B cell (primary cell): ENCODE measurements around the gene IPCEF1. TPM values are rescaled to one million over a fixed set of nuclear protein-coding genes. Genes with fewer than 3 reads are reported as not detected.

Source experiments
- ATAC-seq: fragments of 200-7000 bp; cut with Tn5 transposase; one replicate; pipeline ENCODE4 v1.10.0; 2021; ENCODE audit warnings: low read depth, mild to moderate bottlenecking, moderate number of reproducible peaks, moderate library complexity
- CTCF ChIA-PET: fragments of 350-600 bp; sonication (Branson Sonifier 250); formaldehyde crosslinking; loops from one replicate; lab custom pipeline; 2021; ENCODE audit warnings: antibody characterized with exemption, inconsistent platforms; lab: Charles Lee
- POLR2A ChIA-PET: fragments of 350-600 bp; sonication (Branson Sonifier 250); formaldehyde crosslinking; loops from one replicate; lab custom pipeline; 2021; ENCODE audit warnings: antibody characterized with exemption; lab: Charles Lee
- DNase-seq: peaks from one replicate; pipeline ENCODE4 v3.0.0; 2013
- H2AFZ ChIP-seq: 2 replicates; pipeline ENCODE4 v1.6.1; 2012; ENCODE audit warnings: mild to moderate bottlenecking, low read depth, low read length; ENCODE audit not compliant: insufficient read depth, poor library complexity, severe bottlenecking
- H3K27ac ChIP-seq, 2 donors: 1 replicate in 1 of 2; 2 replicates in 1 of 2; pipeline ENCODE4 v1.5.1; 2012 to 2013; ENCODE audit warnings: low read length in 2 of 2, mild to moderate bottlenecking in 2 of 2, moderate library complexity in 1 of 2
- H3K27me3 ChIP-seq, 4 experiments: fragments of 200-600 bp in 1 of 4; sonication (generic) in 1 of 4; replicated peaks in 1 of 4; 1 replicate in 2 of 4; 2 replicates in 2 of 4; pipeline versions ENCODE4 v1.6.1 to v1.7.0; 2013 to 2016; ENCODE audit warnings: low read length in 3 of 4, mild to moderate bottlenecking in 2 of 4, mixed read lengths in 1 of 4, moderate library complexity in 1 of 4; ENCODE audit not compliant: insufficient read depth in 4 of 4, control insufficient read depth in 3 of 4; ENCODE audit errors: control extremely low read depth in 1 of 4
- H3K36me3 ChIP-seq, 2 experiments: replicated peaks in 1 of 2; 1 replicate in 1 of 2; 2 replicates in 1 of 2; pipeline versions ENCODE4 v1.6.1 to v1.7.1; 2013; ENCODE audit warnings: low read length in 1 of 2; ENCODE audit not compliant: insufficient read depth in 2 of 2, control insufficient read depth in 1 of 2; ENCODE audit errors: control extremely low read depth in 1 of 2, extremely low read depth in 1 of 2
- H3K4me1 ChIP-seq, 2 donors: fragments of 200-600 bp in 1 of 2; sonication (generic) in 1 of 2; 1 replicate in 1 of 2; 2 replicates in 1 of 2; pipeline versions ENCODE4 v1.5.1 to v1.6.1; 2013 to 2017; ENCODE audit warnings: low read length in 2 of 2; ENCODE audit not compliant: control insufficient read depth in 2 of 2, insufficient read depth in 2 of 2
- H3K4me2 ChIP-seq: replicated peaks from 2 replicates; pipeline ENCODE3; 2012; ENCODE audit warnings: mild to moderate bottlenecking, low read depth, low read length; ENCODE audit not compliant: poor library complexity, severe bottlenecking
- H3K4me3 ChIP-seq, 5 experiments: fragments of 200-600 bp in 1 of 5; sonication (generic) in 1 of 5; 1 replicate in 3 of 5; 2 replicates in 2 of 5; pipeline versions ENCODE4 v1.5.1 to v1.7.0; 2011 to 2016; ENCODE audit warnings: low read length in 4 of 5, mild to moderate bottlenecking in 4 of 5, low read depth in 2 of 5, control low read depth in 1 of 5, moderate library complexity in 1 of 5; ENCODE audit not compliant: insufficient read depth in 1 of 5; ENCODE audit errors: control extremely low read depth in 1 of 5, extremely low read depth in 1 of 5
- H3K79me2 ChIP-seq: fragments of 200-600 bp; sonication (generic); one replicate; pipeline ENCODE4 v1.6.0; 2016; ENCODE audit warnings: low read length; ENCODE audit not compliant: control insufficient read depth, insufficient read depth
- H3K9ac ChIP-seq: fragments of 200-600 bp; sonication (generic); 2 replicates; pipeline ENCODE4 v1.6.1; 2017; ENCODE audit warnings: mild to moderate bottlenecking, low read length, moderate library complexity
- H3K9me3 ChIP-seq, 3 donors: one replicate each; pipeline versions ENCODE4 v1.6.1 to v1.7.1; 2013; ENCODE audit warnings: low read length in 2 of 3; ENCODE audit not compliant: control insufficient read depth in 2 of 3, insufficient read depth in 1 of 3; ENCODE audit errors: control extremely low read depth in 1 of 3
- H4K20me1 ChIP-seq: 2 replicates; pipeline ENCODE4 v1.6.0; 2012; ENCODE audit warnings: mild to moderate bottlenecking, low read length; ENCODE audit not compliant: insufficient read depth, control insufficient read depth, poor library complexity, severe bottlenecking
- H3K27ac Mint-ChIP-seq: one replicate; pipeline ENCODE4 v1.8.0; 2021; ENCODE audit warnings: mixed read lengths
- H3K27me3 Mint-ChIP-seq: one replicate; pipeline ENCODE4 v1.8.0; 2021; ENCODE audit warnings: mixed read lengths
- H3K4me1 Mint-ChIP-seq: one replicate; pipeline ENCODE4 v1.8.0; 2021; ENCODE audit warnings: mixed read lengths
- H3K4me3 Mint-ChIP-seq: one replicate; pipeline ENCODE4 v1.8.0; 2021; ENCODE audit warnings: mixed read lengths
- H3K9me3 Mint-ChIP-seq: one replicate; pipeline ENCODE4 v1.8.0; 2022; ENCODE audit warnings: mixed read lengths; ENCODE audit not compliant: insufficient read depth
- CTCF ChIP-seq: fragments of 200-600 bp; IDR thresholded peaks from one replicate; pipeline ENCODE4 v1.8.0; 2022; ENCODE audit warnings: antibody characterized with exemption, mild to moderate bottlenecking
- EZH2 ChIP-seq: IDR thresholded peaks from 2 replicates; pipeline ENCODE4 v1.6.1; 2012; ENCODE audit warnings: borderline replicate concordance, low read depth, mild to moderate bottlenecking, moderate library complexity, low read length; ENCODE audit not compliant: insufficient read depth, poor library complexity, severe bottlenecking
- WGBS: methylation state at CpG from one replicate; pipeline ENCODE4 v1.1.5; 2013; ENCODE audit warnings: missing lambda C conversion rate; ENCODE audit not compliant: insufficient coverage; 5-methylcytosine and 5-hydroxymethylcytosine counted together
- intact Hi-C: fragments of 100-400 bp; cut with micrococcal nuclease; formaldehyde crosslinking; loops from one replicate; pipeline ENCODE4 v1.10.0; 2022
- polyA plus RNA-seq: library from polyadenylated mRNA; depleted of rRNA; stranded (reverse); fragments of >200 nt; gene quantifications from 2 replicates; pipeline ENCODE4 v1.2.3, GENCODE V29; 2012
- total RNA-seq, 2 donors: library from RNA; stranded (reverse); fragments of 120-200 nt in 1 of 2; gene quantifications; 1 replicate in 1 of 2; 2 replicates in 1 of 2; pipeline versions ENCODE4 v1.2.3 to v1.2.4, GENCODE V29; 2013 to 2022

The IPCEF1 gene
- total and polyA plus RNA-seq, 2 donors (not counting 1 experiment from before 2014, with no cell fraction given): 0.22 to 0.94 TPM

GRCh38 chr6:154167126-154167525 lies 189.5 kb downstream of the IPCEF1 start:
- Histone ChIP-seq H3K4me1 (no peaks in the 10 kb centered on the region), H3K9me3 (peaks cover 0 to 6% (median 0%) of the 10 kb centered on the region in 3 donors), H3K36me3 (no peaks in the 10 kb centered on the region), H3K4me2 (no peak overlapping the region), H4K20me1 (no peaks in the 10 kb centered on the region), H3K79me2 (no peaks in the 10 kb centered on the region), H3K4me3 (no peak overlapping the region), H3K9ac (no peak overlapping the region), H3K27ac (no peak overlapping the region), H3K27me3 (no peaks in the 10 kb centered on the region), H2AFZ (no peak overlapping the region)
- CTCF ChIA-PET: interaction anchor here (2.3 kb wide), 1 partner anchor 9 kb away, joined by 6 read pairs; no protein-coding TSS in a partner anchor
- no peaks in the 10 kb centered on the region for H3K9me3 Mint-ChIP-seq
- DNase-seq (no peak), ATAC-seq (no peak)
- POLR2A ChIA-PET: no interaction called here
- no peaks in the 10 kb centered on the region for H3K4me1 Mint-ChIP-seq
- intact Hi-C loops: no loop called here
- H3K27me3 Mint-ChIP-seq: peaks cover 4% of the 10 kb centered on the region
- TF ChIP-seq CTCF (no peak), EZH2 (no peak)
- 60% methylated on average over 1 of the region's 2 CpGs for WGBS
- H3K4me3 Mint-ChIP-seq: no peak overlapping the region
- no peak overlapping the region for H3K27ac Mint-ChIP-seq

DNA sequence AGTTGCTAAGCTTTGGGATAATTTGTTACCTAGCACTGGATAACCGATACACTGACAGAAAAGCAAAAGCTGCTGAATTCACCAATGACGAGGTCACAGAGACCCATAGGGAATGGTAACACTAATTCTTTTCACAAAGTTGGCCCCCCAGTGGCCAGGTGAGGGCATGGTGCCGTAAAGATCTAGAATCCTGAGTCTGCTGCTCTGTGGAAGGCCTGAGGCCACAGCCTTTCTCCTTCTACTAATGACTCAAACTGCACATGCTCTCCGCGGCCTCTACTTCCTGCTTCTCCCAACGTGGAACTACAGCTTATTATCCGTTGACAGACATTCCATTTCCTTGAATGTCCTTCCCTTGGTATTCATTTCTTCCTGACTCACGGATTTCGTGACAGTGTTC lies 190.5 kb downstream of the IPCEF1 start:
- CTCF ChIA-PET: interaction anchor here (2.3 kb wide), 1 partner anchor 8 kb away, joined by 6 read pairs; no protein-coding TSS in a partner anchor
- ATAC-seq: no peak
- Histone ChIP-seq H3K4me1 (no peaks in the 10 kb centered on the region), H3K4me2 (no peak overlapping the region), H3K9me3 (peaks cover 0 to 5% (median 0%) of the 10 kb centered on the region in 3 donors), H3K27ac (no peak overlapping the region), H2AFZ (no peak overlapping the region), H3K4me3 (no peak overlapping the region), H3K9ac (no peak overlapping the region), H4K20me1 (no peaks in the 10 kb centered on the region), H3K36me3 (no peaks in the 10 kb centered on the region), H3K79me2 (no peaks in the 10 kb centered on the region), H3K27me3 (no peaks in the 10 kb centered on the region)
- no peaks in the 10 kb centered on the region for H3K9me3 Mint-ChIP-seq
- DNase-seq: no peak
- H3K27ac Mint-ChIP-seq: no peak overlapping the region
- 88% methylated on average over 7 of the region's 9 CpGs for WGBS
- POLR2A ChIA-PET: no interaction called here
- TF ChIP-seq EZH2: no peak
- peaks cover 4% of the 10 kb centered on the region for H3K27me3 Mint-ChIP-seq
- no peak overlapping the region for H3K4me3 Mint-ChIP-seq
- intact Hi-C loops: no loop called here
- no peaks in the 10 kb centered on the region for H3K4me1 Mint-ChIP-seq
